ENCODE data around the gene TBC1D16.

Gene TBC1D16

GRCh38 chr17:79883202-79883601, 152.5 kb downstream of the TBC1D16 start:
- DNase-seq (ENCODE audit: low read depth) = no peak
